ENCODE results near the gene UBE2N.

DNA sequence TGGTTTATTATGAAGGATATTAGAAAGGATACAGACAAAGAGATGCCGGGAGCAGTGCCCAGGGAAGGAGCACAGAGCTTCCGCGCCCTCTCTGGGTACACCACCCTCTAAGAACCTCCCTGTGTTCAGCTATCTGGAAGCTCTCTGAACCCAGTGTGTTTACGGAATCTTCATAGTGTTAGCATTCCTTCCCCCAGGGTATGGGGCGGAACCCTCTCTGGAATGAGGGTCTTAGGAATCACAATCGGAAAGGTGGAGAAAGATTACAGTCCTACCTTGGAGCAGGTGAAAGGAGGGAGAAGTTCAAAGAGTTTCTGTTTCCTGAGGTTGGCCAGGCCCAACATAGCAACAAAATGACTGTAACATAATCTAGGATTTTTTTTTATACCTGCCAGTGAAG is 70.8 kb downstream of the UBE2N start:
- TF ChIP-seq, protein P1, sequence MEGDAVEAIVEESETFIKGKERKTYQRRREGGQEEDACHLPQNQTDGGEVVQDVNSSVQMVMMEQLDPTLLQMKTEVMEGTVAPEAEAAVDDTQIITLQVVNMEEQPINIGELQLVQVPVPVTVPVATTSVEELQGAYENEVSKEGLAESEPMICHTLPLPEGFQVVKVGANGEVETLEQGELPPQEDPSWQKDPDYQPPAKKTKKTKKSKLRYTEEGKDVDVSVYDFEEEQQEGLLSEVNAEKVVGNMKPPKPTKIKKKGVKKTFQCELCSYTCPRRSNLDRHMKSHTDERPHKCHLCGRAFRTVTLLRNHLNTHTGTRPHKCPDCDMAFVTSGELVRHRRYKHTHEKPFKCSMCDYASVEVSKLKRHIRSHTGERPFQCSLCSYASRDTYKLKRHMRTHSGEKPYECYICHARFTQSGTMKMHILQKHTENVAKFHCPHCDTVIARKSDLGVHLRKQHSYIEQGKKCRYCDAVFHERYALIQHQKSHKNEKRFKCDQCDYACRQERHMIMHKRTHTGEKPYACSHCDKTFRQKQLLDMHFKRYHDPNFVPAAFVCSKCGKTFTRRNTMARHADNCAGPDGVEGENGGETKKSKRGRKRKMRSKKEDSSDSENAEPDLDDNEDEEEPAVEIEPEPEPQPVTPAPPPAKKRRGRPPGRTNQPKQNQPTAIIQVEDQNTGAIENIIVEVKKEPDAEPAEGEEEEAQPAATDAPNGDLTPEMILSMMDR (conservative IDR thresholded peaks at IDR 0.05; ENCODE audit: low read depth, low read length), result no peak
- TF ChIP-seq EZH2 (IDR thresholded peaks at IDR 0.05; ENCODE audit: borderline replicate concordance, low read depth, low read length, poor library complexity, severe bottlenecking), result no peak

All from A673 (cell line).